Stimulated activated CD4-positive, alpha-beta T cell treated with anti-CD3 and anti-CD28 coated beads, Interleukin-15, amount 100 ng/mL, for 24 hours (primary cell): ENCODE measurements around the gene SYNDIG1.

Source experiments
- DNase-seq: peaks from one replicate; pipeline ENCODE4 v3.0.0-alpha.2; 2020

Gene SYNDIG1

GRCh38 chr20:24473435-24474223 lies 4.2 kb downstream of the SYNDIG1 start:
- no peak for DNase-seq

GRCh38 chr20:24477831-24478547 lies 8.6 kb downstream of the SYNDIG1 start:
- no peak for DNase-seq

GRCh38 chr20:24478584-24478983 lies 9.2 kb downstream of the SYNDIG1 start:
- DNase-seq: no peak

GRCh38 chr20:24479106-24479505 lies 9.7 kb downstream of the SYNDIG1 start:
- no peak for DNase-seq

- DNase-seq: no peak
Measured at GRCh38 chr20:24479595-24479994, 10.2 kb downstream of the SYNDIG1 start.

- no peak for DNase-seq
Measured at GRCh38 chr20:24480509-24480908, 11.1 kb downstream of the SYNDIG1 start.

- no peak for DNase-seq
Measured at GRCh38 chr20:24481173-24481572, 11.7 kb downstream of the SYNDIG1 start.

GRCh38 chr20:24483435-24484080 lies 14.1 kb downstream of the SYNDIG1 start:
- DNase-seq: no peak

- no peak for DNase-seq
Measured at GRCh38 chr20:24484081-24484450, 14.6 kb downstream of the SYNDIG1 start.

- no peak for DNase-seq
Measured at GRCh38 chr20:24485981-24486380, 16.6 kb downstream of the SYNDIG1 start.

GRCh38 chr20:24487240-24487639 lies 17.8 kb downstream of the SYNDIG1 start:
- no peak for DNase-seq

GRCh38 chr20:24487648-24488047 lies 18.2 kb downstream of the SYNDIG1 start:
- no peak for DNase-seq

- no peak for DNase-seq
Measured at GRCh38 chr20:24488064-24488799, 18.8 kb downstream of the SYNDIG1 start.

- DNase-seq: no peak
Measured at GRCh38 chr20:24488800-24489175, 19.4 kb downstream of the SYNDIG1 start.

- DNase-seq: no peak
Measured at GRCh38 chr20:24489193-24489592, 19.8 kb downstream of the SYNDIG1 start.

- DNase-seq: no peak
Measured at GRCh38 chr20:24489631-24490260, 20.3 kb downstream of the SYNDIG1 start.

- DNase-seq: no peak
Measured at GRCh38 chr20:24490598-24490997, 21.2 kb downstream of the SYNDIG1 start.

- no peak for DNase-seq
Measured at GRCh38 chr20:24491041-24491756, 21.8 kb downstream of the SYNDIG1 start.

- no peak for DNase-seq
Measured at GRCh38 chr20:24492031-24492607, 22.7 kb downstream of the SYNDIG1 start.

- no peak for DNase-seq
Measured at GRCh38 chr20:24492698-24493097, 23.3 kb downstream of the SYNDIG1 start.

- no peak for DNase-seq
Measured at GRCh38 chr20:24493181-24493580, 23.8 kb downstream of the SYNDIG1 start.
